GM21367 (cell line): ENCODE measurements around the gene NRXN3.
"Not testable (repeated sequence)": the region's sequence is repeated elsewhere in the genome, so short reads cannot be mapped to it uniquely, and the experiment has no call there.

Experiments
- ATAC-seq: cut with Tn5 transposase; IDR thresholded peaks from one replicate; pipeline ENCODE4 v1.9.1; 2021; ENCODE audit not compliant: unreplicated experiment

The NRXN3 gene

GRCh38 chr14:78399316-78399889 is 229.2 kb downstream of the NRXN3 start:
- no peak for ATAC-seq

GRCh38 chr14:78401866-78402265 is 231.7 kb downstream of the NRXN3 start:
- ATAC-seq = no peak

GRCh38 chr14:78403278-78403815 is 233.2 kb downstream of the NRXN3 start:
- no peak for ATAC-seq

DNA sequence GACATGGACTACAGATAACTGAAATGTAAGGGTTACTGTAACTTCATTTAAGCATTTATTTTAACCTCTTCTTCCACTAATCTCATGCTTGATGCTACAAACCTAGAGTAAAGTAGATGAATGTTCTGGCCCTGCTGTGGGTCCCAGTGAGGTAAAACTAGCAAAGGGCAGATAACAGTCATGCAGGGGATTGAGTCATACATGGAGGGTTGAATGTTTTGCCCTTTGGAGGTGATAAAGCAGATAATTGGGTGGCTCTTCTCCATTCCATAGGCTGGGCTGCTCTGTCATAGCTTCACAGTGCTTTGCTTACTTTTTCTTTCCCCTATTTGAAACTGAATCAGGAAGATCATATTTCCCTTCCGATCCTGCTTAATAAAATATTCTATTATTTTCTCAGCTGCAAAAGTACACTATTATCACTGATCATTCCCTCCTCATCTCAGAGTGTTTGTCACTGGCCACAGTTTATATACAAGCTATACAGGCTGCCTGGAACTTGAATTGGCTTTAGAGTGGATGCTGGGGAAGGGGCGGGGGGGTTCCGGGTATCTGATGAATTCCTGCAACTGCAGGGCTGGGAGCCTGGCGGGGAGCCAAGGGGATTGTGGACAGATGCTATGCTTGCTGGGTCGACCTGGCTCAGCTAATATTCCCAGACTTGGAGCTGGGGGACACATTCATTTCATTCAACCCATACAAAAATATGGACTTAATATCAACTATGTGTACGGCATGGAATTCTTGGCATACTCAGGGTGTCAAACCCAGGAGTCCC is 235.1 kb downstream of the NRXN3 start:
- no peak for ATAC-seq

- ATAC-seq = no peak
These were observed 242.3 kb downstream of the NRXN3 start for GRCh38 chr14:78412475-78412874.

DNA sequence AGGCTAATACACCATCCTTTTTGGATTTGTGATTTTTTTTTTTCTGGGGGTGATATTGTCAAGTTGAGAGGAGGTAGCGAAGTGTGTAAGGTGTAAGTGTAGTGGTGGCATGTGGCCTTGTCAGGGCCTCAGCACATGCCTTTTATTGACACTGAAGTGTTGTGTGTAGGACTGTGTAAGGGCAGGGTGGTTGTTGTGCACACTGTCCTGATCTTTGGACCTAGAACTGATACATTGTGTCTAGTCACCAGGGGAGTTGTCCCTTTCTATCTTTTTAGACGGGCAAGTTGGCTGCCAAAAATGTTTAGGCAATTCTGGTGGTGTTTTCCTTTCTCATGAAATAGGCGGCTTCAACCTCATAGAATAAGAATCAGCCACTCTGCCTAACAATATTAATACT is 244.0 kb downstream of the NRXN3 start:
- no peak for ATAC-seq

- ATAC-seq = no peak
These were observed 247.4 kb downstream of the NRXN3 start for GRCh38 chr14:78417532-78417931.

GRCh38 chr14:78424311-78424710 is 254.1 kb downstream of the NRXN3 start:
- no peak for ATAC-seq

DNA sequence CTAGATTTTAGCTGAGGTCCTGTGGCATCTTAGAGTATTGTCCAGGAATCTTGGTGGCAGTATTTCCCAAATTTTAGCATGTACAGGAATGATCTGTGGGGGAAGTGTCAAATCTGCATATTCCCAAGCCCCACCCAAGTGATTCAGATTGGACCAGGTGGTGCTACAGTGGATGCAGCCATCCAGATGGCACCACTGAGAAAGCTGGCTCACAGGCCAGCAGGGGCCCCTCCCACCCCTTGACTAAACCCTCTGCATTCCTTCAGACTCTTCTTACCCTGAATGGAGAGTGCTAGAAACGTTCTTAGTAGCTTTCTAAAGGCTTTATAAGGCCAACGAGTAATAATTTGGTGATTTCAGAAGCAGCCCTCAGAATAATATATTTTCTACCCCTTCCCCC is 255.2 kb downstream of the NRXN3 start:
- no peak for ATAC-seq

DNA sequence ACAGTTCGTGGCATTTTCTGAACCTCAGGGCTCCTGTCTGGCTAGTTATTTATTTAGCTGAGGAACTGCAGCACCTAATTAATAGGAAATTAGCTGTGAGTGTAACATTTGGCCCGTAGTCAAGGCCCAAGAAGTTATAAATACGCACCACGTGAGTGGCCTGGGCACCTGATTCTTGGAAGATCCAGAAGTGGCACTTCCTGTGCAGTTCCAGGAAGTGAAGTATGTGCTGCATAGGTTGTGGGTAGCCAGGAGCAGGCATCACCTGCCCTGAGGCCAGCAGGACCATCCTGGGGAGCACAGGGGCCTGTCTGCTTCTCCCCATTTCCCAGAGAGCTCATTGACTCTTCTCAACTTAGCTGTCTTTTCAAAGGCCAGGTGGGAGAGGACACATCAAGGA is 255.6 kb downstream of the NRXN3 start:
- ATAC-seq = no peak

DNA sequence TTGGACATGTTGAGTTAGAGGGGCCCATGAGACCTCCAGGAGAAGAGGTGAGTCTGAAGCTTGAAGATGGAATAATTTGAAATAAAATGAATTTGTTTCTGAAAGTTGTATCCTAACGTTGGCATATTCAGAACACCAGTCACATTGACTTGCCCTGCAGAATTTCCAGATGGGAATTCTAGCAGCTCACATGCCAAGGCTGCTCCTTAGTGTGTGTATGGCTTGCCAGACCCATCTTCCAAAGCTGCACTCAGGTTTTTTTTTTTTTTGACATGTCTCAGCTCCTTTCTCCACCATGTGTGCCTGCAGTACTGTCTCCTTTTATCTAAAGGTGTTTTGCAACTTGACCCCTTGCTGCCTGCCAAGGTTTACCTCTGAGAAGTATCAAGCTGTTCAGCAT is 261.9 kb downstream of the NRXN3 start:
- ATAC-seq = no peak

- not testable (repeated sequence) for ATAC-seq
These were observed 267.3 kb downstream of the NRXN3 start for GRCh38 chr14:78437448-78437847.

DNA sequence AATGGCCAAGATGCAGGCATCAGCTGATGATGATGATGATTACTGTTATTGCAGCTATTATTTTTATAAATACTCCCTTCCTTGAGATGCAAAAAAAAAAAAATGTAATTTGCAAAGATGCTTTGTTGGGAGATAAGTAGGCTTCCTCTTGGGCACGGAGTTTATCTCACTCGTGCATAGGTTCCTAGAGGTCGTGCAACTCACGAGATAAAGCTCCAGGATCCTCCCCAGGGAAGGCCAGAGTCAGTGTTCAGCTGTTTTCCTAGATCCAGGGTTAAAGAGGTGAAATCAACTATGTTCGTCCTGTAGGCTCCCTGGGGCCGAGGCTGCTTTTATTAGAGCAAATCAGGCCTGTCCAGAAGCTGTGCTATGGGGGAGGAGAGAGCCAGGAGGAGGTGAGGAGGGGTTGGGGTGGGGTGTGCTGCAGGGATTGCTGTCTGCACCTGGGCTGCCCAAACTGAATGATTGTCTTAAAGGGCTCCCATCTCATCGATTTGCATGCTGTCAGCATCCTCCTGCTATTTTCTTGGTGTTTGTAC is 270.3 kb downstream of the NRXN3 start:
- no peak for ATAC-seq

DNA sequence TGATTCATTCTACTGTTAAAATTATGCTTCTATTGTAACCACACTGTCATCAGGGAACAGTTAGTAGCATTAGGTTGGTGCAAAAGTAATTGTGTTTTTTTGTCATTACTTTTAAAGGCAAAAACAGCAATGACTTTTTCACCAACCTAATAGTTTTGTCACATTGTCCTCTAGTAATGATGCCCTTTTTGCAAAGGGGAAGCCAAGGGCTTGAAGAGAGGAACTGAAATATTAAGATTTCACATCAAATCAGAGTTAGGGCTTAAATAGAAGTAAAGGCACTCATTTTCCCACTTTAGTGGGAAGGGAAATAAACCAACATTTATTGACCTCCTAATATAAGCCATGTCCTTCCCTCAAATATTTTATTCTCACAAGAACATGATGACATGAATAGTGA is 273.7 kb downstream of the NRXN3 start:
- ATAC-seq = no peak

- ATAC-seq = no peak
These were observed 275.1 kb downstream of the NRXN3 start for GRCh38 chr14:78445275-78445674.

GRCh38 chr14:78446807-78447206 is 276.6 kb downstream of the NRXN3 start:
- no peak for ATAC-seq

DNA sequence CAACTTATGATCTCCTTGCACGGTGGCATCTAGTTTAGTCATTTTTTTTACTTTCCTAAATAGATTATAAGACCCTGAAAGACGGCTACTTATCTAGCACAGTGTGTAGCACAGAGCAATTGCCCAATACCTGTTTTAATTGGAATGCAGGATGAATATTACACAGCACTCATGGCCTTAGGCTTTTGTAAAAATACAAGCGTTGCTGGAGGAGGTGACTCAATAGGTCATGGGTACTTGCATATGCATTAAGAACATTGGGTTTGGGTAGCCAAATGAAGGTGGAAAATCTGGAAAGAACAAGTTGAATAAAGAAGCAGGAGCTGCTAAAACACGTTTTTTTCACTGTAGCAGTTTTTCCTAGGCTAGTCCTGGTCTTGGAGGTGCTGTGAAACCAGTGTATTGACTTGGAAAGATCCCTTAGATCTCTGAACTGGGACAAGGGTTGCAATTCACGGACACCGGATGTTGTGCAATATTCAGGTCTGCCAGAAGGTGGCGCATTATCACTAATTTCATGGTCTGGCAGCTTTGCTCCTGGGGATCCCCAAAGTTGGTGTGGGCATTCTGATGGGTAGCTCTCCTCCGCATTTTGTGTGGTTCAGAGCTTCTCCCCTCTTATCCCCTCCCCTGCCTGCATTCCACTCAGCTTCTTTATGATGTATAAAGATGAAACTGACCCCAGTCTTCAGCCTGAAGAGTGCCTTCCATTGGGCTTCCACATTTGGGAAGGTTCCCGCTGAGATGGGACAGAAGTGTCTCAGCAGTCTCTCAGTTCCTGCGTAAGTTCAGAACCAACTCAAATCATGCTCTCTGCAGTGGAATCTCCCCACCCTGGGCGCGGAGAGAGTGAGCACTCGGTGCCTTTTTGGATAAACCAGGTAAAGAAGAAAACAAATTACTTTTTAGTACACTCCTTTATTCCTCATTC is 278.3 kb downstream of the NRXN3 start:
- no peak for ATAC-seq

DNA sequence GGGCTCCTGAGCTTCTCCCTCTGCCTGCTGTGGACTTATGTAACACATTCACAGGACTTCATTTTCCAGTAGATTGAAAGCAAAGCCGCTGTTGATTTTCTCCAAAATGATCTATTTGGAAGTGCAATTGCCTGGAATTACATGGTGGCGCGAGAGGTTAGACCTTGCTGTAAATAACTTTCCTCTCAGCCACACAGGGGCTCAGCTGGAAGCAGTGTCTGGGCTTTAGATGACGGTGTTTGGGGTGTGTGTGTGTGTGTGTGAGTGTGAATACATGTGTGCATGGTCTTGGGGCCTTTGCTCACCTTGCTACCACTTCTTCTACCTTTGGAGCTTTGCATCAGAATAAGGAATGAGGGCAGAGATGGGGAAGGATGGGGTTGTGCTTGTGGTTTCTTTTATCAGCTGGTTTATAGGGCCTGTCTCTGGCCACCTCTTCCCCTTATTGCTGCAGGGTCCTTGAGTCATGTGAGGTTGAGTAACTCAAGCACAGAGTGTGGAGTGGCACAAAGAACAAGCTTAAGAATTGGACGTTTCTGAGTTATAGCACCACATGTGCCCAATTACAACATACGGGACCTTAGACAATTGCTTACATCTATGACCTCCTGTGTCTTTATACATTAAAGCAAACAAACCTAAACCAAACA is 280.6 kb downstream of the NRXN3 start:
- ATAC-seq = no peak

- ATAC-seq = no peak
These were observed 281.1 kb downstream of the NRXN3 start for GRCh38 chr14:78451319-78451695.

GRCh38 chr14:78455896-78456435 is 285.8 kb downstream of the NRXN3 start:
- ATAC-seq = peak; percentile 68
